Activated CD4-positive, alpha-beta T cell treated with anti-CD3 and anti-CD28 coated beads for 48 hours (primary cell): ENCODE measurements around the gene PTPRN2.

Experiments used
- DNase-seq: peaks from one replicate; pipeline ENCODE4 v3.0.0-alpha.2; 2020

PTPRN2 gene

DNA sequence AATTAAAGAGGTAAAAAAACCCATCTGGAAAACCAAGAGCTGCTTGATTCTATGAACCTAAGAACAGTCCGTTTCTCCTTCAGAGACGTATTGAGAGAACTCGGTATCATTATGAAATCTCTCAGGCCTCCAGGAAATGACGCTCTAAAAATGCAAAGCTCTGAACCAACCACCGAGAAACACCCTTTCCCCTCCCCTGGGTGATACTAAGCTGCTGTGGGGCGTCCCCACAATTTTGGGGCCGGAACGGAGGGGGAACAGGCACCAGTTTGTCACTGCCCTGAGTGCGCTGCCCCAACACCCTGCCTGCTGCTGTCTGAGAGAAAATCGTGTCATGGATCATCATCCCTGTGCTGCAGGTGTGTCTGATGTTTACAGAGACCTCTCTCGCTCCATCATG lies 741.4 kb downstream of the PTPRN2 start:
- no peak for DNase-seq

- no peak for DNase-seq
These were observed 742.3 kb downstream of the PTPRN2 start for GRCh38 chr7:157845203-157845835.

DNA sequence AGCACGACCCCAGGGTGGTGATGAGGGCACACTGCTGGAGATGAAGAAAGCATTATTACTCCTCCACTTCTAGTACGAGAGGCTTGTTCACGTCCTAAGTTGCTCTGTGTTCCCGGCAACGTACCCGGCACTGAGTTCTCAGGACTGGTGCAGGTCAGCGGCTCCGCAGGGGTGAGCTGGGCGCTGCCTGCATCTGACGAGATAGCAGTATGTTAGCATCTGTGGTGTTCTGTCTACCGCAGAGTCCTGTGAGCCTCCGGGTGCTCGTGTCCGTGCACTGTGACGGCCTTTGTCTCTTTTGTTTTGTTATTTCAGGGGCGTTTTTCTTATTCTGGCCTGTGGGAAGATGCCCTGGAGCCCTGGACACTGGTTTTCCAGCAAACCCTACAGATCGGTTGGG lies 743.0 kb downstream of the PTPRN2 start:
- DNase-seq = no peak

- DNase-seq = no peak
These were observed 743.5 kb downstream of the PTPRN2 start for GRCh38 chr7:157844141-157844540.

- DNase-seq = no peak
These were observed 744.1 kb downstream of the PTPRN2 start for GRCh38 chr7:157843336-157844140.

GRCh38 chr7:157841773-157842370 lies 745.8 kb downstream of the PTPRN2 start:
- DNase-seq = no peak

GRCh38 chr7:157840914-157841772 lies 746.5 kb downstream of the PTPRN2 start:
- DNase-seq = no peak

GRCh38 chr7:157840174-157840913 lies 747.3 kb downstream of the PTPRN2 start:
- no peak for DNase-seq

DNA sequence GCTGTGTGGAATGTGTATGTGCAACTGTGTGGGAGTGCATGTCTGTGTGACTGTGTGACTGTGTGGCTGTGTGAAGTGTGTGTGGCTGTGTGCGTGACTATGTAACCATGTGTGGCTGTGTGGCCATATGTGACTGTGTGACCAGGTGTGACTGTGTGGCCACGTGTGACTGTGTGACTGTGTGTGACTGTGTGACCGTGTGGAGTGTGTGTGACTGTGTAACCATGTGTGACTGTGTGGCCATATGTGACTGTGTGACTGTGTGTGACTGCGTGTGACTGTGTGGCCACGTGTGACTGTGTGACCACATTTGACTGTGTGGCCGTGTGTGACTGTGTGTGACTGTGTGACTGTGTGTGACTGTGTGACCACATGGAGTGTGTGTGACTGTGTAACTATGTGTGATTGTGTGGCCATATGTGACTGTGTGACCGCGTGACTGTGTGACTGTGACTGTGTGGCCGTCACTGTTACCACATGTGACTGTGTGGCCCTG lies 747.9 kb downstream of the PTPRN2 start:
- DNase-seq = no peak

DNA sequence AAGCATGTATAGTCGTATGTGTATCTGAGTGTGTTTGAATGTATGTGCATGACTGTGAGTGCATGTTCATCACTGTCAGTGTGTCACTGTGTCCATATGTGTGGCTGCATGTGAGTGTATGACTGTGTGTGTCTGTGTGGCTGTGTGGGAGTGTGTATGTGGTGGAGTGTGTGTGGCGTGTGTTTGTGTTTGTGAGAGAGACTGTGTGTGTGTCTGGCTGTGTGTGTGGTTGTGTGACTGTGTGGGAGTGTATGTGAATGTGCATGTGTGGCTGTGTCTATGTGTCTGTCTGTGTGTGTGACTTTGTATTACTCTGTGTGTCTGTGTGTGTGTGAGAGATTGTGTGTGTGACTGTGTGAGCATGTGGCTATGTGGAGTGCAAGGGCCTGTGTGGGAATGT lies 748.4 kb downstream of the PTPRN2 start:
- DNase-seq = no peak

- no peak for DNase-seq
These were observed 750.1 kb downstream of the PTPRN2 start for GRCh38 chr7:157837561-157837960.

DNA sequence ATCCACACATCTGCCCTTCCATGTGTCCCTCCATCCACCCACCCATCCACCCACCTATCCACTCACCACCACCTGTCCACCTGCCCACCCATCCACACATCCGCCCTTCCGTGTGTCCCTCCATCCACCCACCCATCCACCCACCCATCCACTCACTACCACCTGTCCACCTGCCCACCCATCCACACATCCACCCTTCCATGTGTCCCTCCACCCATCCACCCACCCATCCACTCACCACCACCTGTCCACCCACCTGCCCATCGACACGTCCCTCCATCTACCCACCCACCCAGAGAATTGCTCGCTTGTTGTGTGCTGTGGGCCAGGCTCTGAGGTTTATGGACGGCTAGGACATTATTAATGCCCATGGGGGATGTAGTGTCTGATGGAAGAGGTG lies 750.6 kb downstream of the PTPRN2 start:
- DNase-seq = no peak

- no peak for DNase-seq
These were observed 753.0 kb downstream of the PTPRN2 start for GRCh38 chr7:157834501-157835163.

- DNase-seq = no peak
These were observed 754.6 kb downstream of the PTPRN2 start for GRCh38 chr7:157832866-157833607.

GRCh38 chr7:157832421-157832820 lies 755.2 kb downstream of the PTPRN2 start:
- DNase-seq = no peak

GRCh38 chr7:157832006-157832405 lies 755.6 kb downstream of the PTPRN2 start:
- DNase-seq = no peak

DNA sequence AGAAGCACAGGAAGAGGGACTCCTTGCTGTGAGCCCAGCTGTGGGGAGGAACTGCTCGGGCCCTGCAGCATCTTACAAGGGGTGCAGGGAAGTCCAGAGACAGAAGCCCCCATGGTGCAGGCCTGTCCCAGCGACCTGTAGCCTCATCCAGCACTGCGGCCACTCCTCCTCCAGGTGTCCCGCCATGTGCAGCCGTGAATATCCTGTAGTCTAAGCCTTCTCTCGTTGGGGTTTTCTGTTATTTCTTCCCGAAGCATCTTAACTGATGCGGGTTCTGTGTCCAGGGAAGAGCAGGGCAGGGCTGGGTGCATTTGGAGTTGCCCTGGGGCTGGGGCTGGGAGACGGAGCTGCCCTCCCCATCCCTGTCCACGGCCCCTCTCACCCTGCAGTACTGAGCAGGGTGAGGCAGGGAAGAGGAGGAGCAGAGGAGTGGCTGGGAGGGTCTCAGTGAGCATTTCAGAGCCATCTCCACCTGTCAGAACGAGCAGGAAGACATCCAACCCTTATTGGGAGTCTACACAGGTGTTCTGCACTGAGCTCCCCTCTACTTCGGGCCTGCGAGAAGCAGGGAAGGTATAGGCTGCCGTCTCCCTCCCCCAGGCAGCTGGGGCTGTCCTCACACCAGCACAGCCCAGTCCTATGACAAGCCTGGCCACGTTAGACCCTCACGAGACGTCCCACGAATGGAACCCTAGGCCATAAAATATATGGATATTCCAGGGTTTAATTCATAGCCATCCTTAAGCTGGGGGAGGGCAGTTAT lies 756.3 kb downstream of the PTPRN2 start:
- no peak for DNase-seq

GRCh38 chr7:157830331-157830730 lies 757.3 kb downstream of the PTPRN2 start:
- no peak for DNase-seq

GRCh38 chr7:157829491-157829890 lies 758.1 kb downstream of the PTPRN2 start:
- no peak for DNase-seq

GRCh38 chr7:157828881-157829280 lies 758.7 kb downstream of the PTPRN2 start:
- DNase-seq = no peak
